Measurements from ENCODE around the gene PET100.

The PET100 gene, protein sequence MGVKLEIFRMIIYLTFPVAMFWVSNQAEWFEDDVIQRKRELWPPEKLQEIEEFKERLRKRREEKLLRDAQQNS

DNA sequence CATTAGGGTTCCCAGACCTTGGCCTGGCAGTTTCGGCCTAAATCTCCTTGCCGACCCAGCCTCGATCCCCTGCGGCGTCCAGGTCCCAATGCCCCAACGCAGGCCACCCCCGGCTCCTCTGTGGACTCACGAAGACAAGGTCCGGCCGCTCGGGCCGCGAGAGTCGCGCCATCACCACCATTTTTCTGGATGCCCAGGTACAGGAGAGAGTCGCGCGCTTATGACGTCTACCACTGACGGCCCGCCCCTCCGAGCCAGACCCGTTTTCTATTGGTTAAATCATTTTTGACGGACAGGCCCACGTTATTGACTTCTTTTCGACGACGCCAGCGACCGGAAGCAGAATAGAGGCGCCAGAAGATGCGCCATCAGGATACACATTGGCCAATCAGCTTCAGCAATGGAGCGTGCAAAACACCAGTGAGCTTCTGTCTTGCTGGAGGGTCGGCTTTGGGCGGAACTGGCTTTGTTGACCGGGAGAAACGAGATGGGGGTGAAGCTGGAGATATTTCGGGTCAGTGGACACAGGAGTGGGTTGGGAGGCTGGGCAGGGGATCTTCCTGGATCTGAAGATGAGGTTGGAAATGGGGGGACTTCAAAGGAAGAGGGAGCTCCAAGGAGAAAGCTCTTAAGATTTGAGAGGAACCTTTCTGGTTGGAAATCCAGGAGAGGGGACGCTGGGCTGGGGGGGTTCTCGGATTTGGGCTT lies at the start of gene PET100, which contains the start of gene XAB2:
Gene PET100 (plus strand): TSS at position 447 of the 708 bp plus-strand sequence. CDS start 41 bp downstream, at position 488.
Gene XAB2 (minus strand): TSS at position 199 of the 708 bp plus-strand sequence. CDS start 18 bp downstream, at position 181.
- peak; percentile 72 to 98 (median 95) for DNase-seq

DNA sequence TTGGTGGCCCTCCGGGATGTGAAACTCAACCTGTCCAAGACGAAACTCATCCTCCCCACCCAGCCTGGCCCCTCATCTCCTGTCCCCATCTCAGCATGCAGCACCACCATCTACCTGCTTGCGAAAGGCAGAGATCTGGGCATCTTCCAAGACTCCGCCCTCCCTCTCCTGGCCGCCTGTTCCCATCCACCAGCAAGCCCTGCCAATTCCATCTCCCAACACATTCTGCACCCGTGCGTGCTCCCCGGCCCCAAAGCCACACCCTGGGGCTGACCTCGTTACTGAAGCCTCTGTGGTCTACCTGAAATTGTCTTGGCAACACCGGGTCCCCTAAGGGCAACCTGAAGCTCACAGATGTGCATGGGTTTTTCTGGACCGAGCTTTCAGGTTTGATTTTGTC lies 47.1 kb upstream of the PET100 start:
- no peak for DNase-seq

DNA sequence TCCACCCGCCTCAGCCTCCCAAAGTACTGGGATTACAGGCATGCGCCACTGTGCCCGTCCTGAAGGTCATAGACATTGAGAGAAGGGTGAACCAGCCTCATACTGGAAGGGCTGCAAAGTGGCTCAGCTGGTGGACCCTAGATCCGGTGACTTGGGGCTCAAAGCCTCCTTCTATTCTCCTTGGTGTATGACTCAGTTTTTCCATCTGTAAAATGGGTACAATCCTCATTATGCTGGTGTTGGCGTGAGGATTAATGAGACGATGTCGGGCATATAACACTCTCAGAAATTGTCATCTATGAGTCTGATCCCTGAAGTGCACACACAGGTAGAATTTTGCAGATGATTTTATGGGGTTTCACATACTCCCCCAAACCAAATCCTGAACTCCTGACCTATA lies 39.8 kb upstream of the PET100 start:
- DNase-seq, result no peak

DNA sequence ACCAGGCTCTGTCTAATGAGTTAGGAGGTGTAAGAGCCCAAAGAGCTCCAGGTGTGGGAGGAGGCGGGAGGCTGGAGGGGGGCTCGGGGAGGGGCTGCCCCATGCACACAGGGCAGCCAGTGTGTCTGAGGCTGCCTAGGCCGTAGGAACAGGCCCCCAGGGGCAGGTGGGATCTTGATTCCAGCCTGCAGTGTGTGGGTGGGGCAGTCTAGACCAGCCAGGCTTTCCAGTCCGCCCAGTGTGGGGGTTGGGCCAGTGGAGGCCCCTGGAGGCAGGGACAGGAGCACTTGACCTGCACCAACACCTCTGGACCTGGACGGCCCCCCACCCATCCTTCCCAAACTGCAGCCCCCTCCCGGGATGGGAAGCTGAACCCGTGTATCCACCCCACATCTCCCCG lies 39.3 kb upstream of the PET100 start:
- no peak for DNase-seq

DNA sequence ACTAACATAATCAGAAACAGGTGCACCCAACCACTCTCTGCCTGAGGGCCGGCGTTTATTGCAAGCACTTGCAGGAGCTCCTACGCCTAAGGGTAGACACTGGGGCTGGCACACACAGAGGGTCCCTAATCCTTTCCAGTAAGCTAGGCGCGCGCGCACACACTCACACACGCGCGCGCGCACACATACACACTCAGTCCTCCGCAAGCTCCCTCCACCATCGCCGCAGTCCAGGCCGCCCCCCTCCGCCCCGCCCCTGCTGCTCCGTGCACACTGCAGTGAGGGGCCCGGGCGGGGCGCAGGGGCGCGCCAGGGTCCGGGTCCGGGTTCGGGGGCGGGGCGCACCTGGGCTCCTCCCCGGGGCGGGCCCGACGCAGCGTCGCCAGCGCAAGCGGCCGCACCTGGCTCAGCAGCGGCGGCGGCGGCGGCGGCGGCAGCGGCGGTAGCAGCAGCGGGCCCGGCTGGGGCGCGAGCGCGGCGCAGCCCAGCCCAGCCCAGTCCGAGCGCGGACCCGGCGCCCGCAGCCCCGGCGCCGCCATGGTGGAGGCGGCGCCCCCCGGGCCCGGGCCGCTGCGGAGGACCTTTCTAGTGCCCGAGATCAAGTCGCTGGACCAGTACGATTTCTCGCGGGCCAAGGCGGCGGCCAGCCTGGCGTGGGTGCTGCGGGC lies 34.0 kb upstream of the PET100 start, which contains the start of gene CAMSAP3:
Gene CAMSAP3 (plus strand): TSS at position 398 of the 668 bp plus-strand sequence. CDS start 140 bp downstream, at position 538.
- peak in 1 of 14 donors; percentile 55 for DNase-seq

DNA sequence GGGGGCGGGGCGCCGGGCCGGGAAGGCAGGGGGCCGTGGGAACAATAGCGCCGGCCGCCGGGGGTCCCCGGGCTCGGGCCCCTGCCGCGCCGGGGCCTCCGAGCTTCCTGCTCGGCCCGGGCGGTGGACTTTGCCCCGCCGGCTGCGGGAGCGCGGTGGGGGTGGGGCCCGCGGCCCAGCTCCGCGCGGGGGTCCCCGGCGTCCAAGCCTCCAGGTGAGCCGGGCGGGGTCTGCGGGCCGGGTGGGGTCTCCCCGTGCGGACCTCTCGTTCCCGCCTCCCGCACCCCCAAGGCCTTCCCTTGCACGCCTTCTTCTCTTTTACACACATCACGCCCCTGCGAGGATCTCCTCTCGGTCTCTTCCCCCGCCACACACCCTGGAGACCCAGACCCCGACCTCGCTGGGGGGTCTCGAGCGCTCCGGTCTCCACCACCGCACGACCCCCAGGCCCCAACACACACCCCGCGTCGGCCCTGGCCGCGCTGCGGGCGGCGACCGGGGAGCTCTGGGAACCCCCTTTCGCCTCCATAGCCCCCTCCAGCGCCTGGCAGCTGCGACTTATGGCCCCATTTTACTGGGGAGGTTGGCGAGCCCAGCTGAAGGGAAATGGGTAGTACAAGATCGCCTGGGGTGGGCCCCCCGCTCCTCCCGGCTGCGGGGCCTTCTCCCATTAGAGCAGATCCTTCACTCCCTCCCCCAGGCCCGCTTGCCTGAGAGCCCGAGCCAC lies 33.2 kb upstream of the PET100 start:
- DNase-seq, result no peak

DNA sequence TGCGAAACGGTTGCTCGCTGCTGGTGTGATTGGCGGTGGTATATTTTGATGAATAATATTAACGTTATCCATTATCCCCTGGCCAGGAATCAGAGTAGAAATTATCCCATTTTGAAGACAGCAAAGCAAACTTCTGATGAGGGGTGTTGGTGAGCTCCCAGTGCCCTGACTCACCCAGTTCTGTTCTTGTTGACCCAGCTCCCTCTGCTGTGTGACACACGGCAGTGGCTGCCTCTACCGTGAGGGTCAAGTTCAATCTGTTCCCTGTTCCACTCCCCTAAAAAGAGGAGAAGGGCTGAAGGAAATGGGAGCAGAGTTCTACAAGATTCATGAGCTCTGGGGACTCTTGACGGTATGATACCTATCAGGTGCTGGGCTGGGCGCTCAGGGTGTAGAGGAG lies 31.9 kb upstream of the PET100 start:
- DNase-seq, result no peak

DNA sequence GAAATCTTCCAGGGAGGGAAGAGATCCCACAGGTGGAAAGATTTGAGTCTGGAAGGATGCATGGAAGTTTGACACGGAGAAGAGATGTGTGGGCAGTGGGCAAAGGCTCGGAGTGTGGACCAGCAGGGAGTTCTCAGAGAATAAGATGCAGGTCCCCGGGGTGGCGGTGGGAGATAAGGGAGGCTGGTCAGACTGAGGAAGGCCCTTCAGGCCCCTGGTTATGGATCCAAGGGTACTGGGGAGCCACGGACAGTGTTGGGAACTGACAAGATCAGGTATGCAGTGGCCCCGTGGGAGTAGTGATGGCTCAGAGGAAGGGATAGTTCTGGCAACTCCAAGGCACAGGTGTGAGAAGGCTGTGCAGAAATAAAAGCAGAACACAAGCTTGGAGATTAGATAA lies 31.4 kb upstream of the PET100 start:
- no peak for DNase-seq

DNA sequence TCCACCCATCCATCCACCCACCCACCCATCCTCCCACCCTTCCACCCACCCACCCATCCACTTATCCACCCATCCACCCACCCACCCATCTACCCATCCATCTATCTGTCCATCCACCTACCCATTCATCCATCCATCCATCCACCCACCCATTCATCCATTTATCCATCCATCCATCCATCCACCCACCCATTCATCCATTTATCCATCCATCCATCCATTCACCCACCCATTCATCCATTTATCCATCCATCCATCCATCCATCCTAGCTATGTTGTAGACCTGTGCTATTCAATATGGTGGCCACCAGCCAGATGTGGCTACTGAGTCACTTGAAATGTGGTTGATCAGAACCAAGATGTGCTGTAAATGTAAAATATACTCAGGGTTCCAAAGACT lies 28.9 kb upstream of the PET100 start:
- no peak for DNase-seq

DNA sequence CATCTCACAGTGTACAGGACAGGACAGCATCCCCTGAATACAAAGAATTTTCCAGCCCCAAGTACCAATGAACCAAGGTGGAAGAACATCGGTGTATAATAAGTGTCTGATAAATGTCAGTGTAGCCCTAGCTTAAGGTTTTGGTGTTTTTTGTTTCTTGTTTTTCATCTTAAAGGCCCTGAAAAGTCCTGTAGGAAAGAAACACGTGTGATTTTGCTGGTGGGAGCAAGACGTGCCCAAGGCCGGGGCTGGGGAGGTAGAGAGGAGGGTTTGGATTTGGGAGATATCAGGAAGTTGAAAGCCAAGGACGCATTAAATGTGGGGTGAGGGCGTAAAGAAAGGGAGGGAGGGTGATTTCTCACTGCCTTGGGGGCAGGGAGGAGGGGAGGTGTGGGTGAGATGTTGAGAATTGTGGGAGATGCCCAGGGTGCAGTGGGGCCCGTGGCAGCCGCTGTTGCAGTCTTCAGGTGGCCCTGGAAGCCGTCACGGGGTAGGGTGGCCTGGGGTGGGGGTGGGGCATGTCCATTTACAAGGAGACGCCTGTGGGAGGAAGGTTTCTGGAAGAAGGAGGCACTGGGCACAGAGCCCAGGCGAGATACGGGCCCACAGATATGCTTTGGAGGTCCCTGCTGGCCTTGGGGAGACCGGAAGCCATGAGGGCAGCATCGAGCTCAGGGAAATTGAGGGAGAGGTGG lies 27.2 kb upstream of the PET100 start:
- no peak for DNase-seq

DNA sequence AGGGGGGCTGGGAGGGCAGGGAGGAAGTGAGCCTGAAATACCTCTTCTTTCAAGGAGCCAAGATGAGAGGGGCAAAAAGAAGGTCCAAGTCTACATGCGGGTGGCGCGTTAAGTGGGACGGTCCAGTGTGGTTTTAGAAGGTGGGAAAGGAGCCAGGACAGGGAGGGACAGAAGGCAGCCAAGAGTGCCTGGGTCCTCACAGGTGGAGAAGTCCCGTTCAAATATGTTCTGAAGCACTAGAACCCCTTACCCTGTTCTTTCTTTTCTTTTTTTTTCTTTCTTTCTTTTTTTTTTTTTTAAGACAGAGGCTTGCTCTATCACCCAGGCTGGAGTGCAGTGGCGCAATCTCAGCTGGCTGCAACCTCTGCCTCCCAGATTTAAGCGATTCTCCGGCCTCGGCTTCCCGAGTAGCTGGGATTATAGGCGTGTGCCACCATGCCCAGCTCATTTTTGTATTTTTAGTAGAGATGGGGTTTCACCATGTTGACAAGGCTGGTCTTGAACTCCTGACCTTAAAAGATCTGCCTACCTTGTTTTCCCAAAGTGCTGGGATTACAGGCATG lies 26.6 kb upstream of the PET100 start:
- DNase-seq, result no peak

DNA sequence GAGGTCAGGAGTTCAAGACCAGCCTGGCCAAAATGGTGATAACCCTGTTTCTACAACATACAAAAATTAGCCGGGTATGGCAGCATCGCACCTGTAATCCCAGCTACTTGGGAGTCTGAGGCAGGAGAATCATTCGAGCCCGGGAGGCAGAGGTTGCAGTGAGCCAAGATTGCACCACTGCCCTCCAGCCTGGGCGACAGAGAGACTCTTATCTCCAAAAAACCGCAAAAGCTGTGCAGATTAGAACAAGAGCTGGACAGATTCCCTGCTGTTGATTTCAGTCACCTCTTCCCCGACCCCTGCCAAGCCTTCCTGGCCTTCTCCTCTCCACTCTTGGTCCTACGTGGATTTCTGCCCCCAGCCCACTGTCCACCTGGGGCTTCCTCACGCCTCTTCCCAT lies 25.7 kb upstream of the PET100 start:
- no peak for DNase-seq

DNA sequence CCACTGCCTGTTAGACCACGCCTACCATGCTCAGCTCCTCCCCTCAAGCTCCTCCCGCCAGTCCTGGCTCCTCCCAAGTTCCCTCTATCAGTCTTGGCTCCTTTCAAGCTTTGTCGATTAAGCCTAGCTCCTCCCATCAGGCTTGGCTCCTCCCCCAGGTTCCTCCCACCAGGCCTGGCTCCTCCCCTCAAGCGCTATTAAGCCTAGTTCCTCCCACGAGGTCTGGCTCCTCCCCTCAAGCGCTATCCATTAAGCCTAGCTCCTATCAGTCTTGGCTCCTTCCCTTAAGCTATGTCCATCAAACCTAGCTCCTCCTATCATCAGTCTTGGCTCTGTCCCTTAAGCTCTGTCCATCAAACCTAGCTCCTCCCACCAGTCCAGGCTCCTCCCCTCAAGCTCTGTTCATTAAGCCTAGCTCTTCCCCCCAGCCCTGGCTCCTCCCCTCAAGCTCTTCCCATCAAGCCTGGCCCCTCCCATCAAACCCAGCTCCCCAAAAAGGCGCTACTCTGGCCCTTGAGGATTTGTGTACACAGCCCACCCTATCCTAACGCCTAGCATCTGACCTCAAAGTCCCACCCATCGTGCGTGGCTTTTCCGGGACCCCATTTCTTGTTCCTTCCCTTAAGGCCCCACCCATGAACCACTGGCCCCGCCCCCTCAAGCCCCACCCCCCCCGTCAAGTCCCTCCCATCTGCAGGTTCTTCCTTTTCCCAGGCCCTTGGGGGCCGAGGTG lies 23.9 kb upstream of the PET100 start:
- no peak for DNase-seq

DNA sequence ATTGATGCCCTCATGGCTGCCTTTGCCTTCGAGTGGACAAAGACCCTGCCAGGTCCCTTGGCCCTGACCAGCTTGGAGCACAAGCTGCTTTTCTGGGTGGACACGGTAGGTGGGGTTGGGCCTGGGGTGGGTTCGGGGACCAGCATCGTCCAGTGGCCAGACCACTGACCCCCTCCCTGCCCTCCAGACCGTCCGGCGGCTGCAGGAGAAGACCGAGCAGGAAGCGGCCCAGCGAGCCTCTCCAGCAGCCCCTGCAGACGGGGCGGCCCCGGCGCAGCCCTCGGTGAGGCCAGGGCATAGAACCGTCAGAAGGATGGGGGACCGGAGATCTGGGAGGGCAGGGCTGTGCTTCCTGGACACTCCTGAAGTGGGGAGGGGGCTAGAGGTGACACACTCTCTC lies 23.3 kb upstream of the PET100 start:
- no peak for DNase-seq

DNA sequence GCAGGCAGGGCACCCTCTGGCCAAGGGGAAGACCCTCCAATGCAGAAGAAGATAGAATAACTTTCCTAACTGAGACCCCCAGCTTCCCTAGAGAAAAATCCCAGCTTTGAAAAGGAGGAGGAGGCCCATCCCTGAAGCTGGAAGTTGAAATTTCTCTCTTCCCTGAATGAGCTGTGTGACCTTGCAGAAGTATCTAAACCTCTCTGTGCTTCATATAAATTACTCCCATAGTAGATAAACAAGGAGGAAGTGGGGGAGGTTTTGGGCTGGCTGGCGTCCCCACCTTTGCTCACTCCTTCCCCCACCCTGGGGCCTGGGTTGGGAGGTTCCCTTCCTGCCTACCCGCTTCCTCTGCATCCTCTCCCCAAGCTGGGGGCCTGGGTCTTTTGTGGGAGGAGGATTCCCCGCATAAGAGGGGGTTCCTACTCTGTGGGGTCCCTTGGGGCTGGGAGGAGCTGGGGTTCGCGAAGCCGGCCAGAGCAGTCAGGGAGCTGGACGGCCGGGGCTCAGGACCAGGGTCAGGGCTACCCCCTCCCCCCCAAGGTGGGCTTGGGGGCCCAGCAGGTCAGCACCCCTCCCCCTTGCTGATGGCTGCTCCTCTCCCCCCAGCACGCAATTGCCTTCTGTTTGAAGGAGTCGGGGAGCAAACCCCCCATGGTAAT lies 22.2 kb upstream of the PET100 start:
- DNase-seq, result no peak

DNA sequence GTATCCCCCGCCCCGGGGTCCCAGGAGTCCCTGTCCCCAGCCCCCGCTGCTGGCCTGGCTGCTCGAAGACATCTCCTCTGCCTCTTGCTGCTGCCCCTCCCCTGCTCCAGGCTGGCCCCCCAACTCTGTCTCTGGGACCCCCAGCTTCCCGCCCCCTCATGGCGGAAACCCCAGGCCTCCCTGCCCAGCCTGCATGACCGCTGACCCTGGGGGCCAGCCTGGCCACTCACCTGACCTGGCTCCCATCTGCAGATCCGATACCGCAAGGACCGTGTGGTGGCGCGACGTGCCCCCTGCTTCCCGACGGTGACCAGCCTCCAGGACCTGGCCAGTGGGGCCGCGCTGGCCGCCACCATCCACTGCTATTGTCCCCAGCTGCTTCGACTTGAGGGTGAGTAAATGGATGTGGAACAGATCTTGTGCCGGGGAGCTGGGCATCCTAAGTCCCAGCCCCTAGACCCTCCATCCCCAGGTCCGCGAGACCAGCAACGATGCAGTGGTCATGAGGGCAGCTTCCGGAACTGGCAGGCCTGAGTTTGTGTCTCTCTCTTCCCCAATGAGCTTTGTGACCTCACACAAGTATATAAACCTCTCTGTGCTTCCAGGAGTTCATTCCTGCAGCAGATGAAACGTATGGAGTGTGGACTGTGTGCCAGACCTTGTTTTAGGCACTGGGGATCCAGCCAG lies 21.6 kb upstream of the PET100 start:
- no peak for DNase-seq

DNA sequence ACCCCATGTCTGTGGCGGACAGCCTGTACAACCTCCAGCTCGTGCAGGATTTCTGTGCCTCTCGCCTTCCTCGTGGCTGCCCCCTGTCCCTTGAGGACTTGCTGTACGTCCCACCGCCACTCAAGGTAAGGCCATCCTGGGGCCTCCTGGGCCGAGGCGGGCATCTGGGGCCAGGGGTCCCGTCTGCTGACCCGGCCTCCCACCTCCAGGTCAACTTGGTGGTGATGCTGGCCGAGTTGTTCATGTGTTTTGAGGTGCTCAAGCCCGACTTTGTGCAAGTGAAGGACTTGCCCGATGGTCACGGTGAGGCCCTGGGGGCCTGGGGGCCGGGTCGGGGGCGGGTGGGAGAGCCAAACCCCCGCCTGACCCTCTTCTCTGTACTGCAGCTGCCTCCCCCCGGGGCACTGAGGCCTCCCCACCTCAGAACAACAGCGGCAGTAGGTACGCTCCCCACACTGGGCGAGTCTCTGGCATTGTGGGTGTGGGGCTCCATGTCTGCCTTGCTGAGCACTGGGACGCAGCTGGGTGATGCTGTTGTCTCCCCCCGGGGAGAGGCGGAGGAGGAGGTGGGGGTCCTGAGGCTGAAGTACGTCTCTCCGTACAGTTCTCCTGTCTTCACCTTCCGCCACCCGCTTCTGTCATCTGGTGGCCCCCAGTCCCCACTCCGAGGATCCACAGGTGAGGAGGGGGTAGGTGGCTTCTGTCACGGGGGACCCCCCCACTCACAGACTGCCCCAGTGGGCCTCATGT lies 18.9 kb upstream of the PET100 start:
- no peak for DNase-seq

DNA sequence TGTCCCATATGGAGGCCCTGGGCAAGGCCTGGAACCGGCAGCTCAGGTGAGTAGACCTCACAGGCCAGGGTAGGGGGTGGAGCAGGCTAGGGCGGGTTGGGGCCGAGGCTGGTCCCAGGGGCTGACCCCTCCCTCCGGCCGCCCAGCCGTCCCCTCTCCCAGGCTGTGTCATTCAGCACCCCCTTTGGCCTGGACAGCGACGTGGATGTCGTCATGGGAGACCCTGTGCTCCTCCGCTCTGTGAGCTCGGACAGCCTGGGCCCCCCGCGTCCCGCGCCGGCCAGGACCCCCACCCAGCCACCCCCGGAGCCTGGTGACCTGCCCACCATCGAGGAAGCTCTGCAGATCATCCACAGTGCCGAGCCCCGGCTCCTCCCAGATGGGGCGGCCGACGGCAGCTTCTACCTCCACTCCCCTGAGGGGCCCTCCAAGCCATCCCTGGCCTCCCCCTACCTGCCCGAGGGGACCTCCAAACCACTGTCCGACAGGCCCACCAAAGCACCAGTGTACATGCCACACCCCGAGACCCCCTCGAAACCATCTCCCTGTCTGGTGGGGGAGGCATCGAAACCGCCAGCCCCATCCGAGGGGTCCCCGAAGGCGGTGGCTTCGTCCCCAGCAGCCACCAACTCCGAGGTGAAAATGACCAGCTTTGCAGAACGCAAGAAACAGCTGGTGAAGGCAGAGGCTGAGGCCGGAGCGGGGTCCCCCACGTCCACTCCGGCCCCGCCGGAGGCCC lies 17.9 kb upstream of the PET100 start:
- DNase-seq, result no peak
